Measurements from ENCODE around the gene EXOC6B. TPM values are rescaled to one million over a fixed set of nuclear protein-coding genes. Genes with fewer than 3 reads are reported as not detected.
A peak's percentile ranks its signal among the peaks of the same experiment; 100 is the strongest.

The EXOC6B gene
- total RNA-seq, 4 donors from 2014 or later: 14.6 to 49.6 (median 19.3) TPM

DNA sequence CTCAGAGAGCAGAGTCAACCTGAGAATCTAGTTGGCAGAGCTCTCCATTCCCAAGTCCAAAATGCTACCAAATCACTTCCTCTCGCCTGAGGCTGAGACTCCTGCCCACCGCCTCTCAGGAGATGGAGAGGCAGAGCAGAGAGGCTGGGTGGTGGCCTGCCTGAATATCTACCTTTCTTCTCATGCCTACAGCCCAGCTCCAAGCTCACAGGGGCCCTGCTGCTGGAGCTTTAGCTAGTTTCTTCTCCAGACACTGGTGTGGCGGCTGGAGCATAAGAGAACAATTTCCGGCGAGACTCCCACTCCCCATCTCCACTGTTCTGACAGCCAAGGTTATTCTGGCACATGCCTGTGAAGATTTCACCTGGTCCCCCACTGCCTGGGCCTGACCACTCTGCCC, 670.1 kb downstream of the EXOC6B start:
- Histone ChIP-seq H3K36me3 (no peaks in the 10 kb centered on the region), H3K9me3 (no peaks in the 10 kb centered on the region), H3K4me3 (no peak overlapping the region), H3K27ac (no peak overlapping the region), H3K27me3 (peaks cover 0 to 4% (median 0%) of the 10 kb centered on the region in 3 donors), H3K4me1 (peaks cover 0 to 7% of the 10 kb centered on the region in 2 donors)
- DNase-seq (no peak), ATAC-seq (no peak)
- in situ Hi-C loops (cut with MboI; ENCODE audit: low sequenced_read_pairs in 4 of 4) (loop anchor here (10.0 to 25.0 kb wide), 7 partner anchors 231 to 621 kb away; no protein-coding TSS in a partner anchor), intact Hi-C loops (cut with DNase I; ENCODE audit: low total_unique reads) (loop anchor here (10.0 kb wide), 1 partner anchor 419 kb away; no protein-coding TSS in a partner anchor)
- TF ChIP-seq POLR2A (IDR thresholded peaks at IDR 0.05): no peak
- TF ChIP-seq, protein P1, sequence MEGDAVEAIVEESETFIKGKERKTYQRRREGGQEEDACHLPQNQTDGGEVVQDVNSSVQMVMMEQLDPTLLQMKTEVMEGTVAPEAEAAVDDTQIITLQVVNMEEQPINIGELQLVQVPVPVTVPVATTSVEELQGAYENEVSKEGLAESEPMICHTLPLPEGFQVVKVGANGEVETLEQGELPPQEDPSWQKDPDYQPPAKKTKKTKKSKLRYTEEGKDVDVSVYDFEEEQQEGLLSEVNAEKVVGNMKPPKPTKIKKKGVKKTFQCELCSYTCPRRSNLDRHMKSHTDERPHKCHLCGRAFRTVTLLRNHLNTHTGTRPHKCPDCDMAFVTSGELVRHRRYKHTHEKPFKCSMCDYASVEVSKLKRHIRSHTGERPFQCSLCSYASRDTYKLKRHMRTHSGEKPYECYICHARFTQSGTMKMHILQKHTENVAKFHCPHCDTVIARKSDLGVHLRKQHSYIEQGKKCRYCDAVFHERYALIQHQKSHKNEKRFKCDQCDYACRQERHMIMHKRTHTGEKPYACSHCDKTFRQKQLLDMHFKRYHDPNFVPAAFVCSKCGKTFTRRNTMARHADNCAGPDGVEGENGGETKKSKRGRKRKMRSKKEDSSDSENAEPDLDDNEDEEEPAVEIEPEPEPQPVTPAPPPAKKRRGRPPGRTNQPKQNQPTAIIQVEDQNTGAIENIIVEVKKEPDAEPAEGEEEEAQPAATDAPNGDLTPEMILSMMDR (IDR thresholded peaks at IDR 0.05 in 4 of 5, conservative IDR thresholded peaks at IDR 0.05 in 1 of 5): no peak

DNA sequence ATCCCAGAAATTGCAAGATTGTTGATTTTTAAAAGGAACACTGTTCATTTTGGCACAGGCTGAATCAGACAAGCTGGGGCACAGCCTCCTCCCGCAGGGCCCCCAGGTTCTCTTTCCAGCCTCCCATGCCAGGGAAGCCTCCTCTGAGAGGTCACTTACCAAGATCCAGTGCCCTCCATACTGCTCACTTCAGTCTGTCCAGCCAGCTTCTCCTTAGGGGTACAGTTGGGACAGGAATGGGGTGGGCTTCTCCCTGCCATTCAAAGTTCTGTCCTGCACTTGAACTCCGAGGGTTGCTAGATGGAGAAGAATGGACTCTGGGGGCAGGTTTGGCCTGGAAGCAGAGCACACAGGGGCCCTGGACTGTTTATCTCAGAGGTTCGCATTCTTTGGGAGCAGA, 670.7 kb downstream of the EXOC6B start:
- intact Hi-C loops (cut with DNase I; ENCODE audit: low total_unique reads): loop anchor here (10.0 kb wide), 1 partner anchor 420 kb away; no protein-coding TSS in a partner anchor
- TF ChIP-seq, protein P1 (IDR thresholded peaks at IDR 0.05 in 4 of 5, conservative IDR thresholded peaks at IDR 0.05 in 1 of 5): no peak
- TF ChIP-seq POLR2A (IDR thresholded peaks at IDR 0.05): no peak

DNA sequence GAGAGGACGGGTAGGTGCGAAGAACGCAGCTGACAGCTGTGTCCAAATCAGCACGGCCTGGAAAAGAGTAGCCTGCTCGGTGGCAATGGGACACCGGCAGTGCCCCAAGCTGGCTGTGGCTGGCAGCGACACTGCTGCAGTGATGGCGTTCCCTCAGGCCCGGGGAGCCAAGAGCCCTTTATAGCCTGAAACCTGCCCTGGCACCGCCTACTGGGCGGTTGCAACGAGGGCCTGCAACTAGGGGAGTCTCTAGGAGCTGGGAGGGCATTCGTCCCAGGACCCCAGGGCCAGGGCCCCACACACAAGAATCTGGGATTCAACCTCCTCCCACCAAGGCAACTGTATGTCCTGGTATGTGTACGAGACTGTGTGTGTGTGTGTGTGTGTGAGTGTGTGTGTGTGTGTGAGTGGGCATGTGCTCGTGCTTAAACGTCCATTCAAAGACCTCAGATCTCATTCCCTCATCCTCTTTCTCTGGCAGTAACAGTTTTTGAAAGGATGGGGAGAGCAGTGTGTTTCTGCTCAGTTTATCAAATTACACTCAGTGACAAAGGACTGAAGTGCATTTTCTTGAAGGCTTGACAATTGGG, 671.4 kb downstream of the EXOC6B start:
- TF ChIP-seq POLR2A (IDR thresholded peaks at IDR 0.05): no peak
- TF ChIP-seq, protein P1 (IDR thresholded peaks at IDR 0.05 in 4 of 5, conservative IDR thresholded peaks at IDR 0.05 in 1 of 5): no peak
- Histone ChIP-seq H3K4me3 (no peak overlapping the region), H3K27me3 (peaks cover 6 to 11% (median 7%) of the 10 kb centered on the region in 3 donors), H3K4me1 (peaks cover 8 to 15% of the 10 kb centered on the region in 2 donors), H3K27ac (no peak overlapping the region), H3K9me3 (no peaks in the 10 kb centered on the region), H3K36me3 (no peaks in the 10 kb centered on the region)
- intact Hi-C loops (cut with DNase I; ENCODE audit: low total_unique reads) (loop anchor here (5.0 to 10.0 kb wide), 3 partner anchors 157 to 542 kb away; no protein-coding TSS in a partner anchor), in situ Hi-C loops (cut with MboI; ENCODE audit: low sequenced_read_pairs in 4 of 4) (loop anchor here (5.0 to 25.0 kb wide), 10 partner anchors 230 to 620 kb away; no protein-coding TSS in a partner anchor)
- DNase-seq (no peak), ATAC-seq (peak in 1 of 2 donors; percentile 26)

More for the DNA sequence above, 670.7 kb downstream of the EXOC6B start:
- Histone ChIP-seq H3K36me3 (no peaks in the 10 kb centered on the region), H3K4me3 (no peak overlapping the region), H3K27ac (no peak overlapping the region), H3K9me3 (no peaks in the 10 kb centered on the region), H3K27me3 (peaks cover 0 to 5% (median 0%) of the 10 kb centered on the region in 3 donors), H3K4me1 (peaks cover 1 to 8% of the 10 kb centered on the region in 2 donors)
- ATAC-seq (no peak), DNase-seq (no peak)
- in situ Hi-C loops (cut with MboI; ENCODE audit: low sequenced_read_pairs in 4 of 4): loop anchor here (10.0 to 25.0 kb wide), 7 partner anchors 230 to 620 kb away; no protein-coding TSS in a partner anchor

DNA sequence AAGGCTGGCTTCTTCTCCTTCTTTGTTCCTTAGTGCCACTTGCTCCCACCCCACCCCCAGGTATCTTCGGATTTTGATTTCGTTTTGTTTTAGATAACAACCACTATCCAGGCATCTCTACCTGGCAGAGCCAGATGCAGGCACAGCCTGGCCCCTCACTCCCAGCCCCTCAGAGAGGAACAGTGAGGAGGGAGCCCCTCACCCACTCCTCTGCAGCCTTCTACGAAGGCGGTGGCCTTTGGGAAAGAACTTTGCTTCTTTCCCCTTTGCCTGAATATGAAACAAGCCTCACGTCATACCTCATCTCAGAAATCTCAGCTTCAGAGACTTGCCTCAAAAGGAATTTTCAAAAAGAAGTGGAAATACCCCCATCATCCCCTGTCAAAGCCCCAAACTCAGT, 671.9 kb downstream of the EXOC6B start:
- ATAC-seq (no peak), DNase-seq (no peak)
- no peak overlapping the region for H3K4me3 ChIP-seq
- H3K27me3 ChIP-seq: peaks cover 11 to 16% (median 12%) of the 10 kb centered on the region in 3 donors
- intact Hi-C loops (cut with DNase I; ENCODE audit: low total_unique reads): loop anchor here (5.0 to 10.0 kb wide), 3 partner anchors 157 to 542 kb away; no protein-coding TSS in a partner anchor
- no peaks in the 10 kb centered on the region for H3K36me3 ChIP-seq
- no peaks in the 10 kb centered on the region for H3K9me3 ChIP-seq
- TF ChIP-seq, protein P1 (IDR thresholded peaks at IDR 0.05 in 4 of 5, conservative IDR thresholded peaks at IDR 0.05 in 1 of 5): no peak
- no peak for TF ChIP-seq POLR2A (IDR thresholded peaks at IDR 0.05)
- H3K4me1 ChIP-seq: peaks cover 12 to 20% of the 10 kb centered on the region in 2 donors
- H3K27ac ChIP-seq: no peak overlapping the region
- in situ Hi-C loops (cut with MboI; ENCODE audit: low sequenced_read_pairs in 4 of 4): loop anchor here (5.0 to 25.0 kb wide), 10 partner anchors 229 to 619 kb away; no protein-coding TSS in a partner anchor

Measured in gastrocnemius medialis (tissue), 4 donors.